Gastroesophageal sphincter (tissue), 3 donors: Measurements from ENCODE around the gene KRTAP3-2.

ENCODE experiments used
- CTCF ChIP-seq, 4 experiments: fragments of 200-600 bp in 2 of 4; fragments of 450-650 bp in 2 of 4; sonication (generic) in 1 of 4; IDR thresholded peaks; one replicate each; pipeline ENCODE4 v1.5.1; 2017 to 2019; ENCODE audit warnings: antibody characterized with exemption in 4 of 4, mild to moderate bottlenecking in 2 of 4, moderate library complexity in 2 of 4
- POLR2AphosphoS5 ChIP-seq: sonication (generic); formaldehyde crosslinking; IDR thresholded peaks from one replicate; pipeline ENCODE4 v1.6.1; 2017; ENCODE audit warnings: antibody characterized with exemption

GRCh38 chr17:41012326-41013120 lies 12.8 kb upstream of the KRTAP3-2 start:
- no peak for TF ChIP-seq POLR2AphosphoS5
- no peak for TF ChIP-seq CTCF (IDR thresholded peaks at IDR 0.05)
